CD4-positive, alpha-beta T cell treated with Interleukin-10 for 1 hour (primary cell): ENCODE measurements around the gene MISP3.
"Not testable (repeated sequence)": the region's sequence is repeated elsewhere in the genome, so short reads cannot be mapped to it uniquely, and the experiment has no call there.

ENCODE experiments used
- DNase-seq: peaks from one replicate; pipeline ENCODE4 v3.0.0-alpha.2; 2020

The MISP3 gene

DNA sequence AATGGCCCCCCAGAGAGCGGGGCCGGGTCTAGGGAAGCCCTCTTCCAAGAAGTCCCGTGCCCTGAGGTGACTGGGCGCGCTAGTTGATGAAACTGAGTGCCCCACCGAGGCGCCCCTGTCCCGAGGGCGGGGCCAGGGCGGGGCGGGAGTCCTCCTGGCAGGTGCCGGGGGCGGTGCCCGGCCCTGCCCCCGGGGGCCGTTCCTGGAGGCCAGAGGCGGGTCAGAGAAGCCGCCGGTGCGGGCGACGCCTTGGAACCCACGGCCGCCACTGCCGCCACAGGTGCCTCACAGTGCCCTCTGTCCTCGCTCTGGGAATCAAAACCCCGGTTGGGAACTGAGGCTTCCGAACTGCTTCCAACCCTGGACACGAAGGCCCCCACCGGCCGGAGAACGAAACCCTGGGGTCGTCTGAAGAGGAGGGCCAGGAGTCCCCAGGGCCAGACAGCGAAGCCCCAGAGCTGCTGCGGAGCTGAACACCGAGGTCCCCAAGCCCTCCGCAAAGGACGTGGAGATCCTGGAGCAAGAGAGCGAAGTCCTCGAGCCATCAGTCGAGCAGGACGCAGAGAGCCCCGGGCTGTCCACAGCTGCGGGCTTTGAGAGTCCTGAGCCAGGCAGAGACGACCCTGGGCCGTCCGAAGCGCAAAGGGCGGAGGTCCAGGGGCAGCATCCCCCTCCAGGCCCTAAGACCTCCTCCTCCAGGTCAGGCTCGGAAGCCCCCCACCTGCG, at the start of gene MISP3:
TSS of gene MISP3 (plus strand) at position 252 of the 726 bp plus-strand sequence. CDS start 524 bp downstream, outside the sequence.
- DNase-seq = peak; percentile 49

DNA sequence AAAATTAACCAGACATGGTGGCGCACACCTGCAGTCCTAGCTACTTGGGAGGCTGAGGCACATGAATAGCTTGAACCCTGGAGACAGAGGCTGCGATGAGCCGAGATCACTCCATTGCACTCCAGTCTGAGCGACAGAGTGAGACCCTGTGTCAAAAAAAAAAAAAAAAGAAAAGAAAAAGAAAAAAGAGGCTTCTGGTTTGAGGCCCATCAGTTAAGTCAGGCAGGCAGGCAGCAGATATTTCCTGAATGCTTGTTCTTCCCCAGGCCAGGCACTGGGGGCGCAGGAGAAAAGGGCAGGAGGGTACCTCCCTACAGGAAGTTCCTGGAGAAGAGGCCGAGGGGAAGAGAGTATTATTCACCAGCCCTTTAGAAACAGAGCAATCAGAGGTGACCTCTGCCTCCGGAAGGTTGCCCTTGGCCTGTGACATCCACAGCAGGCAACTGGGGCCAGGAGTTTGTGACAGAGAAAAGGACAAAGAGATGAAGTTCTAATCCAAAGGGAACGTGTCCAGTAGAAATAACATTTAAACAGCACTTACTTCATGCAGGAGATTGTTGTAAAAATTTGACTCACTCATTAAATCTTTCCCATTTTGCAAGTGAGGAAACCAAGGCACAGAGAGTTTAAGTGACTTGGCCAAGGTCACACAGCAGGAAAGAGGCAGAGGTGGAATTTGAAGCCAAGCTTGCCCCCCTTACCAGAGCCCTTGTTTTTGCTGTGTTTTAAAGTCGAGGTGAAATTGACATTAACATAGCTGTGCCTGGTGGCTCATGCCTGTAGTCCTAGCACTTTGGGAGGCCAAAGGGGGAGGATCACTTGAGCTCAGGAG, 49.0 kb upstream of the MISP3 start:
- no peak for DNase-seq

DNA sequence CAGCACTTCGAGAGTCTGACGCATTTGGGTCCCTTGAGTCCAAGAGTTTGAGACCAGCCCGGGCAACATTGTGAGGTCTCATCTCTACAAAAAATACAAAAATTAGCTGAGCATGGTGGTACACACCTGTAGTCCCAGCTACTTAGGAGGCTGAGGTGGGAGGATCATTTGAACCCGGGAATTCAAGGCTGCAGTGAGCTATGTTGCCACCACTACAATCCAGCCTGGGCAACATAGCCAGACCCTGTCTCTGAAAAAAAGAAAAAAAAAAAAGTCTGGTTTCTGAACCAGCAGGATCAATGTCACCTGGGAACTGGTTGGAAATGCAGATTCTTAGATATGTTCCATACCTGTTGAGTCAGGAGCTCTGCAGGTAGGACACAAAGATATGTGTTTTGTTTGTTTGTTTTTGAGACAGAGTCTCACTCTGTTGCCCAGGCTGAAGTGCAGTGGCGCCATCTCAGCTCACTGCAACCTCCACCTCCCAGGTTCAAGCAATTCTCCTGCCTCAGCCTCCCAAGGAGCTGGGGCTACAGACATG, 45.9 kb upstream of the MISP3 start:
- not testable (repeated sequence) for DNase-seq

DNA sequence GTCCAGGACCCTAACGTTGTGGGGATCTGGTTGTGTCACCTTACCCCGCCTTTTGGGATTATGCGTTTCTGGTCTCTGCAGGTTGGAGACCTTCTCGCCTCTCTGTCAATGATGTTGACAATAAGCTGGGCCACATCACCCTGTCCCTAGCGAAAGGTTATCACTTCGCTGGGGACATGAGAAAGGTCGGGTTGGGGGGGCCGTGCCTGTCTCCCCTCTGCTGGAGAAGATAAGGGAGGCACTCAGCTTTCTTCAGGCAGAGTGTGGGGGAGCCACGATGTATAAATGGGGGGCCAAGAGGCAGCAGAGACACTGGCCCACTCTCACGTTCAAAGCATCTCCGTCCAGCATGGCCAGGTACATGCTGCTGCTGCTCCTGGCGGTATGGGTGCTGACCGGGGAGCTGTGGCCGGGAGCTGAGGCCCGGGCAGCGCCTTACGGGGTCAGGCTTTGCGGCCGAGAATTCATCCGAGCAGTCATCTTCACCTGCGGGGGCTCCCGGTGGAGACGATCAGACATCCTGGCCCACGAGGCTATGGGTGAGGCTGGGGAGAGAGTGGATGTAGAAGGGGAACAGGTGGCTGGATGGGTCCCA, 44.6 kb upstream of the MISP3 start, which contains the start of gene RLN3:
TSS of gene RLN3 (plus strand) at position 293 of the 595 bp plus-strand sequence. CDS start at position 350, 57 bp downstream.
- no peak for DNase-seq

DNA sequence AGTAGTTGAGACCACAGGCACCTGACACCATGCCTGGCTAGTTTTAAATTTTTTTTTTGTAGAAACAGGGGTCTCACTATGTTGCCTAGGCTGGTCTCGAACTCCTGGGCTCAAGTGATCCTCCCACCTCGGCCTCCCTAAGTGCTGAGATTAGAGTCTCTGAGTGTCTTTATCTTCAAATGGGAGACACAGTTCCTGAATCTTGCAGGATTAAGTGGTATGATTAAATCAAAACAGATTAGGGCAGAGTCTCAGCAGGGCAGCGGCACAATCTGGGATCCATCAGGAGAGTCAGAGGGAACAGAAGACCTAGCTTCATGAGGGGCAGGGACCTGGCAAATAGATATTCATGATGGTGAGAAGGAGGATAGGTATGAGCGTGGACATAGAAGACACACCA, 43.7 kb upstream of the MISP3 start:
- no peak for DNase-seq

DNA sequence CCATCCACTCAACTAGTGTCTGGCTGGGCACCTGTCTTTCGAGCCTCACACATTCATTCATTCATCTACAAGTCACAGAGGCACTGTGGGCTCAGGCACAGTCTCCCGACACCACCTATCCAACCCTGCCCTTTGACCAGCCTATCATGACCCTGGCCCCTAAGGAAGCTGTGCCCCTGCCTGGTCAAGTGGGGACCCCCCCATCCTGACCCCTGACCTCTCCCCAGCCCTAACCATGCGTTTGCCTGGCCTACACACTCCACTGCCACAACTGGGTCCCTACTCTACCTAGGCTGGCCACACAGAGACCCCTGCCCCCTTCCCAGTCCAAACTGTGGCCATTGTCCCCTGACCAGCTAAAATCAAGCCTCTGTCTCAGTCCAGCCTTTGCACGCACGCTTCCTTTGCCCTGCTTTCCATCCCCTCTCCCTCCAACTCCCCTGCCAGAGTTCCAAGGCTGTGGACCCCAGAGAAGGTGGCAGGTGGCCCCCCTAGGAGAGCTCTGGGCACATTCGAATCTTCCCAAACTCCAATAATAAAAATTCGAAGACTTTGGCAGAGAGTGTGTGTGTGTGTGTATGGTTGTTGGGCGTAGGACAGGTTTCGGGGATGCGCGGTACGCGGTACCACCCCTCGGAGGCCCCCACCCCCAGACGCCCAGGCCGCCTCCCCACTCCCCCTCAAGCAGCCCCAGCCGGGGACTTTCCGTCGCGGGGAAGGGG, 41.4 kb upstream of the MISP3 start:
- peak; percentile 88 for DNase-seq

DNA sequence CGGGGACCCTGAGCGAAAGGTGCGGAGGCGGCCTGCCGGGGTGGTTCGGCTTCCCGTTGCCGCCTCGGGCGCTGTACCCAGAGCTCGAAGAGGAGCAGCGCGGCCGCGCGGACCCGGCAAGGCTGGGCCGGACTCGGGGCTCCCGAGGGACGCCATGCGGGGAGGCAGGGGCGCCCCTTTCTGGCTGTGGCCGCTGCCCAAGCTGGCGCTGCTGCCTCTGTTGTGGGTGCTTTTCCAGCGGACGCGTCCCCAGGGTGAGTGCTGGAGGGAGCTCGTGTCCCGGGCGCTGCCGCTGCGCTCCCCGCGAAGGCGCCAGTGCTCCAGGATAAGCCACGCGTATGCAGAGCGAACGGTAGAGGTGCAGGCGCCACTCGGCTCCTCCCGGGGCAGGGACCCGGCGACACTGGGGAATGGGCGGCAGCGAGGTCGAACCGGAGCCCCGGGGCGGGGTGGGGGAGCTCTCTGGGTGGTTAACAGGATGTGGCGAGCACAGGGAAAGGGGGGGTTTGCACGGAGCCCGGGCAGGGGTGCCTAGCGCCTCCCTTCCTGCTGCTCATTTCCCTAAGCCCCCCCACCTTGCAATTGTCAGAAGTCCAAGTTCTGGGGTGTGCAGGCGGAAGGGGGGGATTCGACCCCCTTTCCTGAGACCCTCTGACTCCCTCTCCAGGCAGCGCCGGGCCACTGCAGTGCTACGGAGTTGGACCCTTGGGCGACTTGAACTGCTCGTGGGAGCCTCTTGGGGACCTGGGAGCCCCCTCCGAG, 40.7 kb upstream of the MISP3 start, which contains the start of gene IL27RA:
TSS of gene IL27RA (plus strand) at position 44 of the 762 bp plus-strand sequence. CDS start at position 155, 111 bp downstream.
- DNase-seq = peak; percentile 86

DNA sequence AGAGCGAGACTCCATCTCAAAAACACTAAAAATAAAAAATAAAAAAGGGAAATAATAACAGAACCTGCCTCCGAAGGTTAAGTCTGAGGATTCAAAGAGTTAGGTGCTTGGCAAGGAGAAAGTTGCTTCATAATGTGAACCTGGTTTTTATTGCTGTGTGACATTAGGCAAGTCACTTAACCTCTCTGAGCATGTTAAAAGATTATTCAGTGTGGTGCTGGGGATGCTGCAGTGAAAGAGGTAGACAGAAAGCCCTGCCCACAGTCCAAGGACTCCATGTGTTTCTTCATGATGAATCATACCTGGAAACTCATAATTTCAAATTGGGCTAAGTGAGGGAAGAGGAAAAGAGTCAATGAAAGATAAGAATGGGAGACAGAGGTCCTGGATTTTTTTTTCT, 38.6 kb upstream of the MISP3 start:
- no peak for DNase-seq

DNA sequence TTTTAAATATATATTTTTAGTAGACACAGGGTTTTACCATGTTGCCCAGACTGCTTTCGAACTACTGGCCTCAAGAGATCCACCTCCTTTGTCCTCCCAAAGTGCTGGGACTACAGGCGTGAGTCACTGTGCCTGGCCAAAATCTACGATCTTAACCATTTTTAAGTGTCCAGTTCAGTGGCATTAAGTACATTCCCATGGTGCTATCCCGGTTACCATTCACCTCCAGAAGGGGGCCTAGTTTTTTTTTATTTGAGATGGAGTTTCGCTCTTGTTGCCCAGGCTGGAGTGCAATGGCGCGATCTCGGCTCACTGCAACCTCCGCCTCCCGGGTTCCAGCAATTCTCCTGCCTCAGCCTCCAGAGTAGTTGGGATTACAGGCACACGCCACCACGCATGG, 37.4 kb upstream of the MISP3 start:
- not testable (repeated sequence) for DNase-seq

DNA sequence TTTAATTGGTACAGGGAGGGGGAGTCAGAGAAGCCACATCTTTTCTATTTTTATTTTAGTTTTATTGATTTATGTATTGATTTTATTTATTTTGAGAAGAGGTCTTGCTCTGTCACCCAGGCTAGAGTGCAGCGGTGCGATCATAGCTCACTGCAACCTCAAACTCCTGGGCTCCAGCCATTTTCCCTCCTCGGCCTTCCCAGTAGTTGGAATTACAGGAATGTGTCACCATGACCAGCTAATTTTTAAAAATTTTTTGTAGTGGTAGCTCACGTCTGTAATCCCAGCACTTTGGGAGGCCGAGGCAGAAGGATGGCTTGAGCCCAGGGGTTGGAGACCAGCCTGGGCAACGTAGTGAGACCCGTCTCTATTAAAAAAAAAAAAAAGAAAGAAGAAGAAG, 36.9 kb upstream of the MISP3 start:
- no peak for DNase-seq

DNA sequence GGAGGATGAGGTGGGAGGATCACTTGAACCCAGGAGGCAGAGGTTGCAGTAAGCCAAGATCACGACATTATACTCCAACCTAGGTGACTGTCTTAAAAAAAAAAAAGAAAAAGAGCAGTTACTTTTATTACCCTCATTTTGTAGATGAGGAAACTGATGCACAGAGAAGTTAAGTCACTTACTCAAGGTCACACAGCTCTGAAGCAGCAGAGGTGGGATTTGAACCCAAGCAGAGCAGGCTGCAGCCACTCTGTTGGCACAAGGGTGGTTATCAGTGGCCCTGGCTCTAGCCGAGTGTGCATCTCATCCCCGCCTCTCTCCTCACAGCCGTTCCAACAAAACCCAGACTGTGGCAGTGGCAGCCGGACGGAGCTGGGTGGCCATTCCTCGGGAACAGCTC, 33.4 kb upstream of the MISP3 start:
- DNase-seq = no peak

DNA sequence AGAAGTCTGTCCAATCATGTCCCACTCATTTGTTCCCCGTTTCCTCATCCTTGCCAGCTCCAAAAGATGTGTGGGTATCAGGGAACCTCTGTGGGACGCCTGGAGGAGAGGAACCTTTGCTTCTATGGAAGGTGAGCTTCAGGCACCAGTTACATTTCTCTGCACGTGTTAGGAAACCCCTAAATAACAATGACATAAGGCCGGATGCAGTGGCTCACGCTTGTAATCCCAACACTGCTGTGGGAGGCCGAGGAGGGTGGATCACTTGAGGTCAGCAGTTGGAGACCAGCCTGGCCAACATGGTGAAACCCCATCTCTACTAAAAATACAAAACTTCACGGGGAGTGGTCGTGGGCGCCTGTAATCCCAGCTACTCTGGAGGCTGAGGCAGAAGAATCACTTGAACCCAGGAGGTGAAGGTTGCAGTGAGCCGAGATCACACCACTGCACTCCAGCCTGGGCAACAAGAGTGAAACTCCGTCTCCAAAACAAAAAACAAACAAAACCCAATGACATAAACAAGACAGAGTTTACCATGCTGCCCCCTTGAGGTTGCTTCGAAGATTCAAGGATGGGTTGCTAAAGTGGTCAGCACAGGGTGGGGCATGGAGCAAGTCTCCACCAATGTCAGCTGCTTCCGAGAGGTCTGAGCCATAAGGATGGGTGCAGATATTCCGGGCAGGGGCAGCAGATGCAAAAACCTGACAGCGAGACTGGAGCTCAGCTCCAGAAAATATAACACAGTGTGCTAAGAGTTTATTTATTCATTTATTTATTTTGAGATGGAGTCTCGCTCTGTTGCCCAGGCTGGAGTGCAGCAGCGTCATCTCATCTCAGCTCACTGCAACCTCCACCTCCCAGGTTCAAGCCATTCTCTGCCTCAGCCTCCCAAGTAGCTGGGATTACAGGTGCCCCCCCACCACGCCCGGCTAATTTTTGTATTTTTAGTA, 29.7 kb upstream of the MISP3 start:
- peak; percentile 78 for DNase-seq

DNA sequence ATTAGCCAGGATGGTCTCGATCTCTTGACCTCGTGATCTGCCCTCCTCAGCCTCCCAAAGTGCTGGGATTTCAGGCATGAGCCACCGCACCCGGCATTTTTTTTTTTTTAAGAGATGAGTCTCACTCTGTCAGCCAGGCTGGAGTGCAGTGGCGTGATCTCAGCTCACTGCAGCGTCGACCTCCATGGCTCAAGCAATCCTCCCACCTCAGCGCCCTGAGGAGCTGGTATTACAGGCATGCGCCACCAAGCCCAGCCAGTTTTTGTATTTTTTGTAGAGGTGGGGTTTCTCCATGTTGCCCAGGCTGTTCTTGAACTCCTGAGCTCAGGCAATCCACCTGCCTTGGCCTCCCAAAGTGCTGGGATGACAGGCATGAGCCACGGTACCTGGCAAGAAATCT, 24.7 kb upstream of the MISP3 start:
- not testable (repeated sequence) for DNase-seq

DNA sequence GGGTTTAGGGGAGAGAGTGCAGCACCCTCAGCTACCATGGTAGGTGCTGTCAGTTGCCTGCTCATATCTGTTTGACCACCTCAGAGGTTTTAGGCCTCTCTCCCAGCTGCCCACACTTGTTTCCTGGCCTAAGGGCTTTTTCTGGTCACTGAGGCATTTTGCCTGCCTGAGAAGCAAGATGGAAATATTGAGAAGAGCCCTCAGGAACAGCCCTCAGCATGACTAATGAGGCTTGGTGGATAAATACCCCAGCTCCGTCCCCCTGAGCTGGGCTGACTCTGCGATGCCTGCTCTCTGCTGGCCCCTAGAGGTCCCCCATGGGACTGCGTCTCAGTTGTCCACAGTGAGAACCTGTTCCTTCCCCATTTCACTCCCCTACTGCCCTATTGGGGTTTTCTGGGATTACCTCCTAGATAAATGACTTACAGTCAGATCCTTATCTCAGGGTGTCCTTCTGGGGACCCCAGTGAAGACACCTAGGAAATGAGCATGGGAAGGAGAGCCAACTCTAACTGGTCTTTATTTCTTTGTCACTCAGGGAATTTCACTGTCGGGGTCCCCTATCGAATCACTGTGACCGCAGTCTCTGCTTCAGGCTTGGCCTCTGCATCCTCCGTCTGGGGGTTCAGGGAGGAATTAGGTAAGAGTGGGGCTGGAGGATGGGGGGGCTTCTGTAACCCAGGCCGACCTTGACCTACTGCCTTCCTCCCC, 24.0 kb upstream of the MISP3 start:
- DNase-seq = peak; percentile 81

DNA sequence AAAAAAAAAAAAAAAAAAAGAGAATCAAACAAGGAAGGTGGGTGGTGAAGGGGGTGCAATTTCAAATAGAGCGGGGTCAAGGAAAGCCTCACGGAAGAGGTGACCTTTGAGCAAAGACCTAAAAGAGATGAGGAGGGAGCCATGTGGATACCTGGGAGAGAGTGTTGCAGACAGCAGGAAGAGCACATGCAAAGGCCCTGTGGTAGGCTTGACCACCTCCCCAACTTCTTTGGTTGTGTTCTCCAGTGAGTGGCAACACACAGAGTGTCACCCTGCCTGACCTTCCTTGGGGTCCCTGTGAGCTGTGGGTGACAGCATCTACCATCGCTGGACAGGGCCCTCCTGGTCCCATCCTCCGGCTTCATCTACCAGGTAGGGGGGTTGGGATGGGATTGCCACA, 22.1 kb upstream of the MISP3 start:
- no peak for DNase-seq

DNA sequence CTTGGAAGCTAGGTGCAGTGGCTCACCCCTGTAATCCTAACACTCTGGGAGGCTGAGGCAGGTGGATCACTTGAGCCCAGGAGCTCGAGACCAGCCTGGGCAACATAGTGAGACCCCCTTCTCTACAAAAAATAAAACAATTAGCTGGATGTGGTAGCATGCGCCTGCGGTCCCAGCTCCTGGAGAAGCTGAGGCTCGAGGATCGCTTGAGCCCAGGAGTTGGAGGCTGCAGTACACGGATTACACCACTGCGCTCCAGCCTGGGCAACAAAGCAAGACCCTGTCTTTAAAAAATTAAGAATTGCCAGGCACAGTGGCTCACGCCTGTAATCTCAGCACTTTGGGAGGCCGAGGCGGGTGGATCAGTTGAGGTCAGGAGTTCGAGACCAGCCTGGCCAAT, 21.6 kb upstream of the MISP3 start:
- DNase-seq = not testable (repeated sequence)

DNA sequence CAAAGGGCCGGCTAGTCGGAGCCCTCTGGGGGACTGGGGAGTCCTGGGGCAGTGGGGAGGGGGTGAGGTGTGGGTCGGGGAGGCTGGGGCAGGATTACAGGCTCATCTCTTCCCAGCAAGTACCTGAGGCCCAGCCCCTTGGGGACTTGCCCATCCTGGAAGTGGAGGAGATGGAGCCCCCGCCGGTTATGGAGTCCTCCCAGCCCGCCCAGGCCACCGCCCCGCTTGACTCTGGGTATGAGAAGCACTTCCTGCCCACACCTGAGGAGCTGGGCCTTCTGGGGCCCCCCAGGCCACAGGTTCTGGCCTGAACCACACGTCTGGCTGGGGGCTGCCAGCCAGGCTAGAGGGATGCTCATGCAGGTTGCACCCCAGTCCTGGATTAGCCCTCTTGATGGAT, 20.6 kb upstream of the MISP3 start:
- DNase-seq = no peak

DNA sequence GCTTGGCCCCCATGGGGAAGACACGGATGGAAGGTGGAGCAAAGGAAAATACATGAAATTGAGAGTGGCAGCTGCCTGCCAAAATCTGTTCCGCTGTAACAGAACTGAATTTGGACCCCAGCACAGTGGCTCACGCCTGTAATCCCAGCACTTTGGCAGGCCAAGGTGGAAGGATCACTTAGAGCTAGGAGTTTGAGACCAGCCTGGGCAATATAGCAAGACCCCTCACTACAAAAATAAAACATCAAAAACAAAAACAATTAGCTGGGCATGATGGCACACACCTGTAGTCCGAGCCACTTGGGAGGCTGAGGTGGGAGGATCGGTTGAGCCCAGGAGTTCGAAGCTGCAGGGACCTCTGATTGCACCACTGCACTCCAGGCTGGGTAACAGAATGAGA, 20.1 kb upstream of the MISP3 start:
- no peak for DNase-seq

DNA sequence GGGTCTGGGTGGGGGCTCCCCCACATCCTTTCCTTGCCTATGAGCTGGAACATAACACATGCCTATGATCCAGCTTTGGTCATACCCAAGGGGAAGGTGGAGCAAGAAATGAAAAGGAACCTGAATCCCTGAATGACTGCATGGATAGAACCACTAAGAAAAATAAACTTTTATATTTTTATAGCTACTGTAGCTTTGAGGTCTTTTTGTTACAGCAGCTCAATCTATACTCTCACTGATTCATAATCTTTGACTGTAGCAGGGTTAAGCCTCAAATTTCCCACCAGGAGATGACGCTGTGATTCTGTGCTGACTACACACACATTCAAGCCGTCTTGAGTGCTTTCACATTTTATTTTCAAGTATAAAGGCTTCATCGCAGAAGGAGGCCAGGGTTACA, 19.6 kb upstream of the MISP3 start:
- DNase-seq = no peak

DNA sequence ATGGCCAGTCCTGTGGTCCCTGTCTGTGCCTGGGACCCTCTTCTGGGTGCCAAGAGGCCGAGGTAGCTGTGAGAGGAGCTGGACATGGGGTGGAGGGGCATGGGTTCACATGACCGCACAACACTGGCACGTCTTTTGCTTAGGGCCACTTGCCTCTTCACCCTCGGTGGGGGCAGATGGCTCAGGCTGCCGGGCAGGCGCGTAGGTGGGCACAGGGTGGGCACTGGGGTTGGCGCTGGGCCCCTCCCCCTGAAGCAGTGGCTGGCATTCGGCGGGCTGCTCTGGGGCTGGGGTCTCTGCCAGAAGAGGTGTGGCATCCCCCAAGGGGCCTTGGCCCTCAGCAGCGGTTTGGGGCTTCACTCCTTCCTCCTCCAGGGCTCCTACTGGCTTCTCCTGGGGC, 19.1 kb upstream of the MISP3 start:
- no peak for DNase-seq
